ENCODE measurements around the gene ZFP1.
A peak's percentile ranks its signal among the peaks of the same experiment; 100 is the strongest.

Gene ZFP1

GRCh38 chr16:75148311-75149195 lies at the start of gene ZFP1:
Gene ZFP1 (plus strand): TSS chr16:75148524. CDS start chr16:75152952, 4,428 bp downstream.
- Histone ChIP-seq H3K4me3 (ENCODE audit: low read depth in 1 of 2, low read length in 2 of 2) (peak within 1 kb of the TSS; percentile 80 to 93), H3K27me3 (ENCODE audit: insufficient read depth, low read length, poor library complexity) (no peaks in the 10 kb centered on the region), H2AFZ (ENCODE audit: low read depth, low read length) (peak within 1 kb of the TSS; percentile 96), H3K4me2 (ENCODE audit: insufficient read depth, low read length) (peak within 1 kb of the TSS; percentile 88), H4K20me1 (ENCODE audit: insufficient read depth, low read length) (no peaks in the 10 kb centered on the region), H3K27ac (ENCODE audit: low read length) (peak within 1 kb of the TSS; percentile 94), H3K9ac (ENCODE audit: low read depth, low read length) (peak within 1 kb of the TSS; percentile 91), H3K9me3 (ENCODE audit: insufficient read depth, low read length, severe bottlenecking) (peaks cover 35% of the 10 kb centered on the region), H3K79me2 (ENCODE audit: insufficient read depth, low read length) (peaks cover 52% of the 10 kb centered on the region), H3K4me1 (ENCODE audit: insufficient read depth, low read length) (peaks cover 20% of the 10 kb centered on the region), H3K36me3 (ENCODE audit: insufficient read depth, low read length) (peaks cover 37% of the 10 kb centered on the region)
- DNase-seq (peak; percentile 97), ATAC-seq (ENCODE audit: insufficient read depth, low read depth) (peak; percentile 98)
- no peak for TF ChIP-seq EZH2 (IDR thresholded peaks at IDR 0.05; ENCODE audit: borderline replicate concordance, low read depth, low read length, severe bottlenecking)

GRCh38 chr16:75099075-75099667 lies 49.2 kb upstream of the ZFP1 start:
- peaks cover 74% of the 10 kb centered on the region for H3K36me3 ChIP-seq (ENCODE audit: insufficient read depth, low read length)
- H3K4me3 ChIP-seq (ENCODE audit: low read depth in 1 of 2, low read length in 2 of 2): peak overlapping the region in 1 of 2 experiments; percentile 31; a peak in 1 of 4 replicates
- ATAC-seq (ENCODE audit: insufficient read depth, low read depth) (peak; percentile 7), DNase-seq (peak; percentile 52)
- H3K27me3 ChIP-seq (ENCODE audit: insufficient read depth, low read length, poor library complexity): no peaks in the 10 kb centered on the region
- peaks cover 97% of the 10 kb centered on the region for H3K79me2 ChIP-seq (ENCODE audit: insufficient read depth, low read length)
- TF ChIP-seq EZH2 (IDR thresholded peaks at IDR 0.05; ENCODE audit: borderline replicate concordance, low read depth, low read length, severe bottlenecking) (no peak), CTCF (IDR thresholded peaks at IDR 0.05; ENCODE audit: borderline replicate concordance, extremely low read depth, low read length, poor library complexity, severe bottlenecking) (no peak)
- H3K9me3 ChIP-seq (ENCODE audit: insufficient read depth, low read length, severe bottlenecking): no peaks in the 10 kb centered on the region
- peak overlapping the region; percentile 48 for H3K4me2 ChIP-seq (ENCODE audit: insufficient read depth, low read length)
- H2AFZ ChIP-seq (ENCODE audit: low read depth, low read length): no peak overlapping the region
- H3K9ac ChIP-seq (ENCODE audit: low read depth, low read length): peak overlapping the region; percentile 51
- peak overlapping the region; percentile 96 for H3K27ac ChIP-seq (ENCODE audit: low read length)
- H3K4me1 ChIP-seq (ENCODE audit: insufficient read depth, low read length): peaks cover 93% of the 10 kb centered on the region
- H4K20me1 ChIP-seq (ENCODE audit: insufficient read depth, low read length): peaks cover 32% of the 10 kb centered on the region

GRCh38 chr16:75099738-75100602 lies 48.4 kb upstream of the ZFP1 start:
- H3K79me2 ChIP-seq (ENCODE audit: insufficient read depth, low read length): peaks cover 97% of the 10 kb centered on the region
- peak overlapping the region; percentile 96 for H3K27ac ChIP-seq (ENCODE audit: low read length)
- peak overlapping the region; percentile 51 for H3K9ac ChIP-seq (ENCODE audit: low read depth, low read length)
- H3K4me3 ChIP-seq (ENCODE audit: low read depth in 1 of 2, low read length in 2 of 2): peak overlapping the region in 1 of 2 experiments; percentile 31; a peak in 1 of 4 replicates
- H4K20me1 ChIP-seq (ENCODE audit: insufficient read depth, low read length): peaks cover 26% of the 10 kb centered on the region
- H2AFZ ChIP-seq (ENCODE audit: low read depth, low read length): no peak overlapping the region; the same call in 1 of the 2 replicates
- no peaks in the 10 kb centered on the region for H3K9me3 ChIP-seq (ENCODE audit: insufficient read depth, low read length, severe bottlenecking)
- H3K4me2 ChIP-seq (ENCODE audit: insufficient read depth, low read length): peak overlapping the region; percentile 48
- no peaks in the 10 kb centered on the region for H3K27me3 ChIP-seq (ENCODE audit: insufficient read depth, low read length, poor library complexity)
- TF ChIP-seq CTCF (IDR thresholded peaks at IDR 0.05; ENCODE audit: borderline replicate concordance, extremely low read depth, low read length, poor library complexity, severe bottlenecking) (peak; percentile 46), EZH2 (IDR thresholded peaks at IDR 0.05; ENCODE audit: borderline replicate concordance, low read depth, low read length, severe bottlenecking) (no peak)
- ATAC-seq (ENCODE audit: insufficient read depth, low read depth) (peak; percentile 74), DNase-seq (peak; percentile 87)
- H3K4me1 ChIP-seq (ENCODE audit: insufficient read depth, low read length): peaks cover 93% of the 10 kb centered on the region
- peaks cover 74% of the 10 kb centered on the region for H3K36me3 ChIP-seq (ENCODE audit: insufficient read depth, low read length)
